Smooth muscle cell (in vitro differentiated cells): ENCODE data around the gene HOXD3. TPM values are rescaled to one million over a fixed set of nuclear protein-coding genes. Genes with fewer than 3 reads are reported as not detected.

ENCODE experiments used
- DNase-seq: peaks from one replicate; lab custom pipeline; 2025; ENCODE audit not compliant: unreplicated experiment; lab: John Stamatoyannopoulos, UW
- H2AFZ ChIP-seq: fragments of 200-600 bp; sonication (generic); 2 replicates; pipeline ENCODE4 v1.6.0; 2016; ENCODE audit warnings: antibody characterized with exemption, low read depth, mild to moderate bottlenecking
- H3F3A ChIP-seq: fragments of 200-600 bp; sonication (generic); 2 replicates; pipeline ENCODE4 v1.6.0; 2017; ENCODE audit warnings: antibody characterized with exemption, low read depth
- H3K27ac ChIP-seq: fragments of 200-600 bp; sonication (generic); 2 replicates; pipeline ENCODE4 v1.5.1; 2016; ENCODE audit warnings: low read depth, mild to moderate bottlenecking
- H3K27me3 ChIP-seq: fragments of 200-600 bp; sonication (generic); 2 replicates; pipeline ENCODE4 v1.6.1; 2016; ENCODE audit warnings: low read depth, mild to moderate bottlenecking
- H3K36me3 ChIP-seq: fragments of 200-600 bp; sonication (generic); 2 replicates; pipeline ENCODE4 v1.5.1; 2016; ENCODE audit warnings: low read depth
- H3K4me1 ChIP-seq: fragments of 200-600 bp; sonication (generic); 2 replicates; pipeline ENCODE4 v1.5.1; 2016; ENCODE audit warnings: low read depth
- H3K4me2 ChIP-seq: fragments of 200-600 bp; sonication (generic); 2 replicates; pipeline ENCODE4 v1.6.0; 2016; ENCODE audit warnings: mild to moderate bottlenecking
- H3K4me3 ChIP-seq: fragments of 200-600 bp; sonication (generic); 2 replicates; pipeline ENCODE4 v1.5.1; 2016; ENCODE audit warnings: mild to moderate bottlenecking
- H3K79me2 ChIP-seq: fragments of 200-600 bp; sonication (generic); 2 replicates; pipeline ENCODE4 v1.6.0; 2016; ENCODE audit warnings: low read depth, mild to moderate bottlenecking
- H3K9ac ChIP-seq: fragments of 200-600 bp; sonication (generic); 2 replicates; pipeline ENCODE4 v1.6.0; 2016; ENCODE audit warnings: low read depth
- H3K9me3 ChIP-seq: fragments of 200-600 bp; sonication (generic); replicated peaks from 2 replicates; pipeline ENCODE4 v1.5.1; 2016; ENCODE audit warnings: low read depth
- H4K20me1 ChIP-seq: fragments of 200-600 bp; sonication (generic); 2 replicates; pipeline ENCODE4 v1.6.0; 2016; ENCODE audit warnings: low read depth
- CTCF ChIP-seq: fragments of 200-600 bp; sonication (generic); IDR thresholded peaks from 2 replicates; pipeline ENCODE4 v1.5.1; 2017; ENCODE audit warnings: borderline replicate concordance, mild to moderate bottlenecking, antibody characterized with exemption; ENCODE audit not compliant: insufficient read depth, poor library complexity, severe bottlenecking
- WGBS: methylation state at CpG from one replicate; pipeline ENCODE4 v1.1.7; 2016; ENCODE audit warnings: low lambda C conversion rate; 5-methylcytosine and 5-hydroxymethylcytosine counted together
- polyA plus RNA-seq: library from polyadenylated mRNA; unstranded; fragments of >200 nt; fragmentation: Nextera tagmentation; extraction: Ambion mirVana; gene quantifications from 2 replicates; pipeline ENCODE4 v1.2.1, GENCODE V29; 2016
- total RNA-seq: library from RNA; depleted of rRNA; stranded (reverse); fragments of >200 nt; gene quantifications from 2 replicates; pipeline ENCODE4 v1.2.3, GENCODE V29; 2014

Gene HOXD3
- total and polyA plus RNA-seq, 2 experiments from 2014 or later: not detected

GRCh38 chr2:176117823-176118371 lies 39.2 kb upstream of the HOXD3 start:
- H3K27ac ChIP-seq: no peak overlapping the region
- DNase-seq: no peak
- peaks cover 9% of the 10 kb centered on the region for H3K79me2 ChIP-seq
- no peak for TF ChIP-seq CTCF
- no peaks in the 10 kb centered on the region for H3F3A ChIP-seq
- H2AFZ ChIP-seq: no peak overlapping the region
- 76% methylated on average over 11 of the region's 11 CpGs for WGBS
- no peaks in the 10 kb centered on the region for H3K4me1 ChIP-seq
- no peaks in the 10 kb centered on the region for H3K9me3 ChIP-seq
- H3K4me2 ChIP-seq: no peak overlapping the region
- peaks cover 98% of the 10 kb centered on the region for H4K20me1 ChIP-seq
- H3K4me3 ChIP-seq: no peak overlapping the region
- H3K27me3 ChIP-seq: peaks cover 100% of the 10 kb centered on the region
- no peak overlapping the region for H3K9ac ChIP-seq
- H3K36me3 ChIP-seq: no peaks in the 10 kb centered on the region

GRCh38 chr2:176118601-176119339 lies 38.3 kb upstream of the HOXD3 start:
- Histone ChIP-seq H3K36me3 (no peaks in the 10 kb centered on the region), H3F3A (no peaks in the 10 kb centered on the region), H3K27ac (no peak overlapping the region), H3K4me3 (no peak overlapping the region), H2AFZ (no peak overlapping the region), H3K9me3 (no peaks in the 10 kb centered on the region), H4K20me1 (peaks cover 98% of the 10 kb centered on the region), H3K79me2 (peaks cover 3% of the 10 kb centered on the region), H3K27me3 (peaks cover 100% of the 10 kb centered on the region), H3K4me2 (no peak overlapping the region), H3K4me1 (no peaks in the 10 kb centered on the region), H3K9ac (no peak overlapping the region)
- peak; percentile 49 for TF ChIP-seq CTCF
- WGBS: 41% methylated on average over 24 of the region's 24 CpGs
- no peak for DNase-seq

- H3K79me2 ChIP-seq: no peaks in the 10 kb centered on the region
Observed at GRCh38 chr2:176120364-176121189, 36.5 kb upstream of the HOXD3 start.

More at GRCh38 chr2:176120364-176121189, 36.5 kb upstream of the HOXD3 start:
- Histone ChIP-seq H3K4me2 (no peak overlapping the region), H4K20me1 (peaks cover 88% of the 10 kb centered on the region), H3F3A (no peaks in the 10 kb centered on the region), H3K27ac (no peak overlapping the region), H3K27me3 (peaks cover 100% of the 10 kb centered on the region), H3K36me3 (no peaks in the 10 kb centered on the region), H2AFZ (no peak overlapping the region), H3K4me1 (no peaks in the 10 kb centered on the region), H3K9ac (no peak overlapping the region), H3K4me3 (no peak overlapping the region), H3K9me3 (no peaks in the 10 kb centered on the region)
- peak; percentile 16 for TF ChIP-seq CTCF
- no peak for DNase-seq
- WGBS: 66% methylated on average over 13 of the region's 13 CpGs
